ENCODE data around the gene ATOH8.
A peak's percentile ranks its signal among the peaks of the same experiment; 100 is the strongest.

ATOH8 gene

DNA sequence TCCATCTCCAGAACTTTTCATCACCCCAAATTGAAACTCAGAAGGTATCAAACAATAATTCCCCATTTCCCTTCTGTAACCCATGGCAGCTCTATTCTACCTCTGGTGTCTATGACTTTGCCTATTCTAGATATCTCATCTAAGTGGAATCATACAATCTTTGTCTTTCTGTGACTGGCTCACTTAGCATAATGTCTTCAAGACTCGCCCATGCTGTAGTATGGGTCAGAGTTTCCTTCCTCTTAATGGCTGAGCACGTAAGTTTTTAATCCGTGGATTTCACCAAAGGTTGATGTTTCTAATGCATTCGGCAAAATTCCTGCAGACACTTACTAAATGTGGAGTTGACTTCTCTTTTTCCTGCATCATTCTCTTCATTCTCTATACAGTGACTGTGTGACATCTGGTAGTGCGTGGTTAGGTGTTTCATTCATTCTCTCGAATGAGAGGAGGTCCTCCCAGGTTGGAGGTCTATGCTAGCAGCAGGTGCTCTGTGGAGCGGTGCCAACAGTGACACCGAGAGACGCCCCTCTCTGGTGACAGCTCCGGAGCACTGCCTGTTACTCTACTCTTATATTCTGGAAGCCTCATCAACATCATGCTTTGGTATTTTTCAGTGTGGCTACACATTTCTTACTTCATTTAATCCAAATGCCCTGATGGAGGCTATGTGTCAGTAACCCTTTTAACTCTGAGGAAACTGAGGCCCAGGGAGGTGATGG lies 50.1 kb downstream of the ATOH8 start:
- no peak overlapping the region for H3K27ac ChIP-seq (ENCODE audit: low read length, poor library complexity, severe bottlenecking)
- H2BK12ac ChIP-seq (ENCODE audit: low read length in 2 of 2): no peak overlapping the region
- peaks cover 0 to 6% of the 10 kb centered on the region in 2 experiments for H3K27me3 ChIP-seq (ENCODE audit: control insufficient read depth in 1 of 2, insufficient read depth in 1 of 2, low read length in 2 of 2)
- peaks cover 7% of the 10 kb centered on the region for H3K9me3 ChIP-seq (ENCODE audit: control insufficient read depth, low read length)
- no peaks in the 10 kb centered on the region for H3K79me1 ChIP-seq (replicated peaks; ENCODE audit: low read length, poor library complexity, severe bottlenecking)
- H3K4me2 ChIP-seq (ENCODE audit: low read length, poor library complexity, severe bottlenecking): no peak overlapping the region
- H3K4me1 ChIP-seq (ENCODE audit: control insufficient read depth, insufficient read depth, low read depth, low read length): peaks cover 5% of the 10 kb centered on the region
- H4K8ac ChIP-seq (ENCODE audit: low read length): no peak overlapping the region
- no peak overlapping the region for H2AFZ ChIP-seq (ENCODE audit: low read depth, low read length)
- H3K23ac ChIP-seq (ENCODE audit: low read length in 2 of 2): no peak overlapping the region
- H3K4me3 ChIP-seq (ENCODE audit: insufficient read depth in 1 of 2, low read depth in 1 of 2, low read length in 2 of 2): no peak overlapping the region
- DNase-seq: no peak
- no peak overlapping the region for H2AK5ac ChIP-seq (ENCODE audit: low read length, severe bottlenecking)
- 95% methylated on average over 10 of the region's 10 CpGs for whole genome bisulfite sequencing
- no peak overlapping the region for H2BK5ac ChIP-seq (ENCODE audit: low read depth, low read length, poor library complexity, severe bottlenecking)
- no peak overlapping the region for H3K14ac ChIP-seq (ENCODE audit: low read length in 2 of 2)
- H3K4ac ChIP-seq (ENCODE audit: low read depth in 1 of 2, low read length in 2 of 2): no peak overlapping the region
- H3K9ac ChIP-seq (ENCODE audit: low read length): no peak overlapping the region
- no peak overlapping the region for H3K18ac ChIP-seq (ENCODE audit: low read depth in 1 of 2, low read length in 2 of 2)
- H2BK15ac ChIP-seq (ENCODE audit: low read depth, poor library complexity, severe bottlenecking): no peak overlapping the region
- H3K36me3 ChIP-seq (ENCODE audit: control insufficient read depth in 1 of 2, insufficient read depth in 2 of 2, low read depth in 1 of 2, low read length in 2 of 2): no peaks in the 10 kb centered on the region
- no peak overlapping the region for H4K91ac ChIP-seq (ENCODE audit: low read length)
- H2BK120ac ChIP-seq (ENCODE audit: low read depth, low read length): no peak overlapping the region

DNA sequence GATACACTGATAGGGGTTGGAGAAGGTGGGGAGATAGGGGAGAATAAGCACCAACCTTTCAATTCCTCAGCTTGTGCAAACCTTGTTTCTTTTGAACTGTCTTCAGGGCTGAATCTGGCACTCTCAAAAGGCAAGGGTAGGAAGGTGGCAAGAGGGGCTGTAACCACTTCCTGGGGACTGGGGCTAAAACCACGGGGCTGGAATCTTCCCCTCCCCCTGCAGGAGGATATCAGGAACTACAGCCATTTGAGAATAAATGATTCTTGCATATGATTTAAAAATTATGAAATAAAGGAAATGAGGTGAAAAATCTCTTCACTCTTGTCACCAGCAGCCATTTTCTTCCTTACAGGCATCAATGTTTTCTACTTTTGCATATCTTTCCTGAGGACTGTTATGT lies 50.8 kb downstream of the ATOH8 start:
- Histone ChIP-seq H3K23ac (ENCODE audit: low read length in 2 of 2) (no peak overlapping the region), H3K79me1 (replicated peaks; ENCODE audit: low read length, poor library complexity, severe bottlenecking) (no peaks in the 10 kb centered on the region), H4K91ac (ENCODE audit: low read length) (no peak overlapping the region), H3K4me2 (ENCODE audit: low read length, poor library complexity, severe bottlenecking) (no peak overlapping the region), H2BK120ac (ENCODE audit: low read depth, low read length) (no peak overlapping the region), H2BK5ac (ENCODE audit: low read depth, low read length, poor library complexity, severe bottlenecking) (no peak overlapping the region), H4K8ac (ENCODE audit: low read length) (peak overlapping the region; percentile 19), H3K27me3 (ENCODE audit: control insufficient read depth in 1 of 2, insufficient read depth in 1 of 2, low read length in 2 of 2) (no peaks in the 10 kb centered on the region), H3K27ac (ENCODE audit: low read length, poor library complexity, severe bottlenecking) (no peak overlapping the region), H3K4me3 (ENCODE audit: insufficient read depth in 1 of 2, low read depth in 1 of 2, low read length in 2 of 2) (no peak overlapping the region), H3K14ac (ENCODE audit: low read length in 2 of 2) (no peak overlapping the region), H3K4ac (ENCODE audit: low read depth in 1 of 2, low read length in 2 of 2) (no peak overlapping the region), H3K4me1 (ENCODE audit: control insufficient read depth, insufficient read depth, low read depth, low read length) (peaks cover 4% of the 10 kb centered on the region), H2BK15ac (ENCODE audit: low read depth, poor library complexity, severe bottlenecking) (peak overlapping the region; percentile 17), H3K9ac (ENCODE audit: low read length) (no peak overlapping the region), H2AFZ (ENCODE audit: low read depth, low read length) (no peak overlapping the region), H2BK12ac (ENCODE audit: low read length in 2 of 2) (no peak overlapping the region), H3K18ac (ENCODE audit: low read depth in 1 of 2, low read length in 2 of 2) (no peak overlapping the region), H3K9me3 (ENCODE audit: control insufficient read depth, low read length) (peaks cover 7% of the 10 kb centered on the region), H3K36me3 (ENCODE audit: control insufficient read depth in 1 of 2, insufficient read depth in 2 of 2, low read depth in 1 of 2, low read length in 2 of 2) (no peaks in the 10 kb centered on the region), H2AK5ac (ENCODE audit: low read length, severe bottlenecking) (no peak overlapping the region)
- WGBS: 0% methylated on average over 1 of the region's 1 CpG
- no peak for DNase-seq

DNA sequence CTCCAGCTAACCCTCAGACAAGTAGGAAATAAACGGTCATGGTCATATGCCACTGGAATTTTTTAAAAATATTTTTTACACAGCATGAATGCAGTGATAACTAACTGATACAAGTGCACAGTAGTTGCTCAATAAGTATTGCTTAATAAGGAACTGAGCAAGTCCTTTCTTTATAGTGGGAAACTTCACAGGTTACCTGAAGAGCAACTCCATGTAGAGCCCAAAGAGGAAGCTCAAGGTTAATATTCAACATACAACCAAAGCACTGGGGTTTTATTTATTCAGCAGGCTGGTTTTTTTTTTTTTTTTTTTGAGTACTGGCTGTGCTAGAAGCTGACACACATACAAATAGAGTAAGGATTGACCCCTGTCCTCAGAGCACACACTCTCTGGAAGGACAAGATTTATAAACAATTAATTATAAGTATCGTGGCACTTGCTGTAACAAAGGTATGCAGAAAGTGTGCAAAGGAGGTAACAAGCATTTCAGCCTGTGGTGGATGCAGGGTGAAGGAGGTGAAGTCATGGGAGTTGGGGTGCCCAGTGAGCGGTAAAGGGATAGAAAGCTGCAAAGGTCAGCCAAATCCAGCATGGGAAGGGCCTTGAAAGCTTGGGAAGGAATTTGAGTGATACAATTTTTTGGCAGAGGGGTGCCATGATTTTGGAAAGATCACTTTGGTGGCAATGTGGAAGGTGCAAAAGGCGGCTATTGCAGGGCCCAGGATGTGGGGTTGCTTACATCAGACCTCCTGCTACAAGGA lies 52.7 kb downstream of the ATOH8 start:
- H3K4me1 ChIP-seq (ENCODE audit: control insufficient read depth, insufficient read depth, low read depth, low read length): peaks cover 2% of the 10 kb centered on the region
- H3K36me3 ChIP-seq (ENCODE audit: control insufficient read depth in 1 of 2, insufficient read depth in 2 of 2, low read depth in 1 of 2, low read length in 2 of 2): no peaks in the 10 kb centered on the region
- no peak overlapping the region for H3K4ac ChIP-seq (ENCODE audit: low read depth in 1 of 2, low read length in 2 of 2)
- H2AK5ac ChIP-seq (ENCODE audit: low read length, severe bottlenecking): no peak overlapping the region
- H2AFZ ChIP-seq (ENCODE audit: low read depth, low read length): no peak overlapping the region
- H3K27ac ChIP-seq (ENCODE audit: low read length, poor library complexity, severe bottlenecking): no peak overlapping the region
- no peak overlapping the region for H3K4me3 ChIP-seq (ENCODE audit: insufficient read depth in 1 of 2, low read depth in 1 of 2, low read length in 2 of 2)
- H3K14ac ChIP-seq (ENCODE audit: low read length in 2 of 2): no peak overlapping the region
- H3K4me2 ChIP-seq (ENCODE audit: low read length, poor library complexity, severe bottlenecking): no peak overlapping the region
- H2BK12ac ChIP-seq (ENCODE audit: low read length in 2 of 2): no peak overlapping the region
- H3K18ac ChIP-seq (ENCODE audit: low read depth in 1 of 2, low read length in 2 of 2): no peak overlapping the region
- peaks cover 0 to 2% of the 10 kb centered on the region in 2 experiments for H3K27me3 ChIP-seq (ENCODE audit: control insufficient read depth in 1 of 2, insufficient read depth in 1 of 2, low read length in 2 of 2)
- no peak overlapping the region for H4K91ac ChIP-seq (ENCODE audit: low read length)
- no peak overlapping the region for H2BK5ac ChIP-seq (ENCODE audit: low read depth, low read length, poor library complexity, severe bottlenecking)
- DNase-seq: no peak
- WGBS: 92% methylated on average over 3 of the region's 4 CpGs
- H3K23ac ChIP-seq (ENCODE audit: low read length in 2 of 2): no peak overlapping the region
- H3K9ac ChIP-seq (ENCODE audit: low read length): no peak overlapping the region
- no peaks in the 10 kb centered on the region for H3K79me1 ChIP-seq (replicated peaks; ENCODE audit: low read length, poor library complexity, severe bottlenecking)
- no peak overlapping the region for H4K8ac ChIP-seq (ENCODE audit: low read length)
- no peak overlapping the region for H2BK120ac ChIP-seq (ENCODE audit: low read depth, low read length)
- H2BK15ac ChIP-seq (ENCODE audit: low read depth, poor library complexity, severe bottlenecking): no peak overlapping the region
- H3K9me3 ChIP-seq (ENCODE audit: control insufficient read depth, low read length): no peaks in the 10 kb centered on the region

DNA sequence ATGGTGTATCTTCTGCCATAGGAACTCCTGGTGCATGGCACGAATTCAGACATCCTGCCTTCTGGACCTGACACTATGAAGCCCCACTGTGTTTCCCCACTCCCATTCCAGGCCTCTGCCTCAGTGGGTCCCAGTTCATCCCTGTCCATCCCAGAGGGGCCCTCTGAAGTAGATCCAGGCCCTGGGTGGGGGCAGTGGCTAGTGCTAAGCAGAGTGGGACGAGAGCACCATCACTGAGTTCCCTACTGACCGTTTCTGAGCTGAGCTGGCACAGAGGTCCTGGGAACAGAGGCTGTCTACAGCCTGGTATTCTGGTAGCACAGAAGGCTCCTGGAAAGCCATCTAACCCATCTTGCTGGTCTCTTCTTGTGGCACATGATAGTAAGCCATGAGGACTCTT lies 54.0 kb downstream of the ATOH8 start:
- Histone ChIP-seq H3K4me2 (ENCODE audit: low read length, poor library complexity, severe bottlenecking) (no peak overlapping the region), H3K18ac (ENCODE audit: low read depth in 1 of 2, low read length in 2 of 2) (no peak overlapping the region), H3K79me1 (replicated peaks; ENCODE audit: low read length, poor library complexity, severe bottlenecking) (no peaks in the 10 kb centered on the region), H2BK120ac (ENCODE audit: low read depth, low read length) (no peak overlapping the region), H3K23ac (ENCODE audit: low read length in 2 of 2) (no peak overlapping the region), H3K4ac (ENCODE audit: low read depth in 1 of 2, low read length in 2 of 2) (no peak overlapping the region), H4K8ac (ENCODE audit: low read length) (no peak overlapping the region), H2AFZ (ENCODE audit: low read depth, low read length) (no peak overlapping the region), H2BK15ac (ENCODE audit: low read depth, poor library complexity, severe bottlenecking) (no peak overlapping the region), H3K36me3 (ENCODE audit: control insufficient read depth in 1 of 2, insufficient read depth in 2 of 2, low read depth in 1 of 2, low read length in 2 of 2) (no peaks in the 10 kb centered on the region), H2BK12ac (ENCODE audit: low read length in 2 of 2) (no peak overlapping the region), H3K14ac (ENCODE audit: low read length in 2 of 2) (no peak overlapping the region), H2BK5ac (ENCODE audit: low read depth, low read length, poor library complexity, severe bottlenecking) (no peak overlapping the region), H3K27me3 (ENCODE audit: control insufficient read depth in 1 of 2, insufficient read depth in 1 of 2, low read length in 2 of 2) (peaks cover 0 to 8% of the 10 kb centered on the region in 2 experiments), H3K9me3 (ENCODE audit: control insufficient read depth, low read length) (no peaks in the 10 kb centered on the region), H3K4me1 (ENCODE audit: control insufficient read depth, insufficient read depth, low read depth, low read length) (peaks cover 2% of the 10 kb centered on the region), H2AK5ac (ENCODE audit: low read length, severe bottlenecking) (no peak overlapping the region), H3K9ac (ENCODE audit: low read length) (no peak overlapping the region), H3K4me3 (ENCODE audit: insufficient read depth in 1 of 2, low read depth in 1 of 2, low read length in 2 of 2) (no peak overlapping the region), H4K91ac (ENCODE audit: low read length) (no peak overlapping the region), H3K27ac (ENCODE audit: low read length, poor library complexity, severe bottlenecking) (no peak overlapping the region)
- no peak for DNase-seq
- 95% methylated on average over 3 of the region's 3 CpGs for WGBS

All from mesenchymal stem cell (in vitro differentiated cells and primary cell).